ENCODE results near the gene ADGRA3. TPM values are rescaled to one million over a fixed set of nuclear protein-coding genes. Genes with fewer than 3 reads are reported as not detected.

Gene ADGRA3
- total RNA-seq, 1 experiment from 2014 or later = 35.0 TPM

GRCh38 chr4:22398671-22399070 lies 117.2 kb downstream of the ADGRA3 start:
- Histone ChIP-seq H3K4me1 (no peaks in the 10 kb centered on the region), H3K4me3 (ENCODE audit: low read depth, low read length) (no peak overlapping the region), H3K27me3 (replicated peaks; ENCODE audit: control insufficient read depth, insufficient read depth, low read length) (no peaks in the 10 kb centered on the region), H3K9me3 (no peaks in the 10 kb centered on the region), H3K36me3 (ENCODE audit: control insufficient read depth, insufficient read depth, low read length) (no peaks in the 10 kb centered on the region; the same call in 1 of the 2 replicates)
- no peak for TF ChIP-seq CTCF (IDR thresholded peaks at IDR 0.05; ENCODE audit: insufficient read depth in 1 of 2, low read depth in 1 of 2, low read length in 1 of 2, severe bottlenecking in 1 of 2, unreplicated experiment in 1 of 2)
- ChIA-PET POLR2A (no interaction called here), CTCF (no interaction called here)
- Mint-ChIP-seq H3K36me3 (ENCODE audit: insufficient read depth, unreplicated experiment) (peaks cover 25% of the 10 kb centered on the region), H3K27me3 (ENCODE audit: insufficient read depth, unreplicated experiment) (no peaks in the 10 kb centered on the region), H3K27ac (ENCODE audit: unreplicated experiment) (no peak overlapping the region), H3K9me3 (ENCODE audit: unreplicated experiment) (no peaks in the 10 kb centered on the region), H3K4me3 (ENCODE audit: unreplicated experiment) (no peak overlapping the region), H3K4me1 (ENCODE audit: low read depth, unreplicated experiment) (no peaks in the 10 kb centered on the region)
- intact Hi-C loops (cut with micrococcal nuclease; ENCODE audit: unreplicated experiment) = no loop called here
- DNase-seq = no peak
- no TSS peak for BruUV-seq (replicated peaks)

GRCh38 chr4:22391551-22391950 lies 124.3 kb downstream of the ADGRA3 start:
- no peak for TF ChIP-seq CTCF (IDR thresholded peaks at IDR 0.05; ENCODE audit: insufficient read depth in 1 of 2, low read depth in 1 of 2, low read length in 1 of 2, severe bottlenecking in 1 of 2, unreplicated experiment in 1 of 2)
- Mint-ChIP-seq H3K36me3 (ENCODE audit: insufficient read depth, unreplicated experiment) (peaks cover 5% of the 10 kb centered on the region), H3K27ac (ENCODE audit: unreplicated experiment) (no peak overlapping the region), H3K27me3 (ENCODE audit: insufficient read depth, unreplicated experiment) (no peaks in the 10 kb centered on the region), H3K4me1 (ENCODE audit: low read depth, unreplicated experiment) (no peaks in the 10 kb centered on the region), H3K4me3 (ENCODE audit: unreplicated experiment) (no peak overlapping the region), H3K9me3 (ENCODE audit: unreplicated experiment) (no peaks in the 10 kb centered on the region)
- Histone ChIP-seq H3K9me3 (no peaks in the 10 kb centered on the region), H3K4me3 (ENCODE audit: low read depth, low read length) (no peak overlapping the region), H3K27me3 (replicated peaks; ENCODE audit: control insufficient read depth, insufficient read depth, low read length) (no peaks in the 10 kb centered on the region), H3K36me3 (ENCODE audit: control insufficient read depth, insufficient read depth, low read length) (no peaks in the 10 kb centered on the region; the same call in 1 of the 2 replicates), H3K4me1 (no peaks in the 10 kb centered on the region)
- no peak for DNase-seq
- ChIA-PET POLR2A (no interaction called here), CTCF (interaction anchor here (2.1 kb wide), 1 partner anchor 602 kb away, joined by 6 read pairs; no protein-coding TSS in a partner anchor)
- intact Hi-C loops (cut with micrococcal nuclease; ENCODE audit: unreplicated experiment) = no loop called here
- BruUV-seq (replicated peaks) = no TSS peak

GRCh38 chr4:22389240-22389870 lies 126.5 kb downstream of the ADGRA3 start:
- Mint-ChIP-seq H3K36me3 (ENCODE audit: insufficient read depth, unreplicated experiment) (peaks cover 11% of the 10 kb centered on the region), H3K4me3 (ENCODE audit: unreplicated experiment) (no peak overlapping the region), H3K9me3 (ENCODE audit: unreplicated experiment) (no peaks in the 10 kb centered on the region), H3K27me3 (ENCODE audit: insufficient read depth, unreplicated experiment) (no peaks in the 10 kb centered on the region), H3K27ac (ENCODE audit: unreplicated experiment) (no peak overlapping the region), H3K4me1 (ENCODE audit: low read depth, unreplicated experiment) (no peaks in the 10 kb centered on the region)
- ChIA-PET POLR2A (no interaction called here), CTCF (interaction anchor here (0.5 to 2.1 kb wide), 6 partner anchors 9 to 600 kb away, joined by 3 to 22 read pairs (median 4); no protein-coding TSS in a partner anchor)
- no TSS peak for BruUV-seq (replicated peaks)
- peak; percentile 54 to 55 for DNase-seq
- no peak overlapping the region for H3K4me3 ChIP-seq (ENCODE audit: low read depth, low read length)
- H3K36me3 ChIP-seq (ENCODE audit: control insufficient read depth, insufficient read depth, low read length) = no peaks in the 10 kb centered on the region; the same call in 1 of the 2 replicates
- H3K4me1 ChIP-seq = no peaks in the 10 kb centered on the region
- no peaks in the 10 kb centered on the region for H3K9me3 ChIP-seq
- intact Hi-C loops (cut with micrococcal nuclease; ENCODE audit: unreplicated experiment) = loop anchor here (1.0 to 10.0 kb wide), 4 partner anchors 152 to 600 kb away; no protein-coding TSS in a partner anchor
- TF ChIP-seq CTCF (IDR thresholded peaks at IDR 0.05; ENCODE audit: insufficient read depth in 1 of 2, low read depth in 1 of 2, low read length in 1 of 2, severe bottlenecking in 1 of 2, unreplicated experiment in 1 of 2) = peak; percentile 69 to 79
- H3K27me3 ChIP-seq (replicated peaks; ENCODE audit: control insufficient read depth, insufficient read depth, low read length) = no peaks in the 10 kb centered on the region

Measured in Caco-2 (cell line).